ENCODE measurements around the gene EGLN2. TPM values are rescaled to one million over a fixed set of nuclear protein-coding genes. Genes with fewer than 3 reads are reported as not detected.
A peak's percentile ranks its signal among the peaks of the same experiment; 100 is the strongest.
"Not testable (repeated sequence)": the region's sequence is repeated elsewhere in the genome, so short reads cannot be mapped to it uniquely, and the experiment has no call there.

Gene EGLN2
- total RNA-seq, 3 donors from 2014 or later = 78.9 to 90.8 (median 88.5) TPM

DNA sequence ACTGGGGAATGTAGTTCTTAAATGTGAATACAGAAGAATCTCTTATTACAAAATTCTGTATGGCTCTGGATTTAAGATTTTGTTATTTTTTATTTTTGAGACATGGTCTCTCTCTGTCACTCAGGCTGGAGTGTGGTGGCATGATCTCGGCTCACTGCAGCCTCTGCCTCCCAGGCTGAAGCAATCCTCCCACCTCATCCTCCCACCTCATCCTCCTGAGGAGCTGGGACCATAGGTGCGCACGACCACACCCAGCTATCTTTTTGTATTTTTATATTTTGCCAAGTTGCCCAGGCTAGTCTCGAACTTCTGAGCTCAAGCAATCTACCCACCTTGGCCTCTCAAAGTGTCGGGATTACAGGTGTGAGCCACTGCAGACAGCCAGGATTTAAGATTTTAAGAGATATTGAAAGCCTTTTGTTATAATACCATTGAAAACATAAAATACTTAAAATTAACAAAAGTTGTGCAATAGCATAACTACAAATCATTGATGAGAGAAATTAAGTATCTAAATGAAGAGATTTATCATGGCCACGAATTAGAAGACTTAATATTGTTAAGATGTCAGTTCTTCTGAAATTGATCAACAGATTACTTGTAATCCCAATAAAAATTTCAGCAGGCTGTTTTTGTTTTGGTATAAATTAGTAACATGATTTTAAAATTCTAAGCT lies 37.9 kb downstream of the EGLN2 start:
- H3K36me3 ChIP-seq = no peaks in the 10 kb centered on the region

DNA sequence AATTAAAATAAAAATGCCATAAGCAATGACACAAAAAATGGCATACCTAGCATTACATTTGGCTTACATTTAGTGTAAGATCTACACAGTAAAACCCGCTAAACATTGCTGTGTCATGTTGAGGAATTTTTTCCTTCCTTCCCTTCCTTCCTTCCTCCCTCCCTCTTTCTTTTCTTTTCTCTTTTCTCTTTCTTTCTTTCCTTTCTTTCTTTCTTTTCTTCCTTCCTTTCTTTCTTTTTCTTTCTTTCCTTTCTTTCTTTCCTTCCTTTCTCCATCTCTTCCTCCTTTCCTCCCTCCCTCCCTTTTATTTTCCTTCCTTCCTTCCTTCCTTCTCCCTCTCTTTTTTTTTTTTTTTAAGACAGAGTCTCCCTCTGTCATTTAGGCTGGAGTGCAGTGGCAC lies 39.5 kb downstream of the EGLN2 start:
- H3K27me3 ChIP-seq; intact Hi-C loops (cut with DNase I; ENCODE audit: low total_unique reads); DNase-seq (ENCODE audit: low spot score in 2 of 2); H3K36me3 ChIP-seq; H3K27ac ChIP-seq; H3K4me1 ChIP-seq; H3K4me3 ChIP-seq; H3K9me3 ChIP-seq: not testable (repeated sequence)

More for the DNA sequence above, 37.9 kb downstream of the EGLN2 start:
- H3K4me1 ChIP-seq = no peaks in the 10 kb centered on the region
- intact Hi-C loops (cut with DNase I; ENCODE audit: low total_unique reads) = no loop called here
- no peak overlapping the region for H3K27ac ChIP-seq
- H3K4me3 ChIP-seq = no peak overlapping the region
- no peak for DNase-seq (ENCODE audit: low spot score in 2 of 2)
- H3K9me3 ChIP-seq = no peaks in the 10 kb centered on the region
- H3K27me3 ChIP-seq = no peaks in the 10 kb centered on the region
- TF ChIP-seq POLR2AphosphoS5 (IDR thresholded peaks at IDR 0.05) = no peak
- TF ChIP-seq POLR2A (IDR thresholded peaks at IDR 0.05) = no peak
- TF ChIP-seq, protein P1, sequence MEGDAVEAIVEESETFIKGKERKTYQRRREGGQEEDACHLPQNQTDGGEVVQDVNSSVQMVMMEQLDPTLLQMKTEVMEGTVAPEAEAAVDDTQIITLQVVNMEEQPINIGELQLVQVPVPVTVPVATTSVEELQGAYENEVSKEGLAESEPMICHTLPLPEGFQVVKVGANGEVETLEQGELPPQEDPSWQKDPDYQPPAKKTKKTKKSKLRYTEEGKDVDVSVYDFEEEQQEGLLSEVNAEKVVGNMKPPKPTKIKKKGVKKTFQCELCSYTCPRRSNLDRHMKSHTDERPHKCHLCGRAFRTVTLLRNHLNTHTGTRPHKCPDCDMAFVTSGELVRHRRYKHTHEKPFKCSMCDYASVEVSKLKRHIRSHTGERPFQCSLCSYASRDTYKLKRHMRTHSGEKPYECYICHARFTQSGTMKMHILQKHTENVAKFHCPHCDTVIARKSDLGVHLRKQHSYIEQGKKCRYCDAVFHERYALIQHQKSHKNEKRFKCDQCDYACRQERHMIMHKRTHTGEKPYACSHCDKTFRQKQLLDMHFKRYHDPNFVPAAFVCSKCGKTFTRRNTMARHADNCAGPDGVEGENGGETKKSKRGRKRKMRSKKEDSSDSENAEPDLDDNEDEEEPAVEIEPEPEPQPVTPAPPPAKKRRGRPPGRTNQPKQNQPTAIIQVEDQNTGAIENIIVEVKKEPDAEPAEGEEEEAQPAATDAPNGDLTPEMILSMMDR (IDR thresholded peaks at IDR 0.05) = no peak

GRCh38 chr19:40842012-40842411 lies 43.0 kb downstream of the EGLN2 start:
- intact Hi-C loops (cut with DNase I; ENCODE audit: low total_unique reads); DNase-seq (ENCODE audit: low spot score in 2 of 2); H3K9me3 ChIP-seq; H3K4me1 ChIP-seq; H3K4me3 ChIP-seq; H3K27ac ChIP-seq; H3K36me3 ChIP-seq; H3K27me3 ChIP-seq: not testable (repeated sequence)

GRCh38 chr19:40842997-40843652 lies 44.1 kb downstream of the EGLN2 start:
- H3K4me1 ChIP-seq; H3K27ac ChIP-seq; H3K36me3 ChIP-seq; DNase-seq (ENCODE audit: low spot score in 2 of 2); H3K27me3 ChIP-seq; H3K9me3 ChIP-seq; intact Hi-C loops (cut with DNase I; ENCODE audit: low total_unique reads): not testable (repeated sequence)
- H3K4me3 ChIP-seq = peak overlapping the region in 2 of 3 donors; percentile 28 to 39

- H3K9me3 ChIP-seq; H3K4me1 ChIP-seq; DNase-seq (ENCODE audit: low spot score in 2 of 2); intact Hi-C loops (cut with DNase I; ENCODE audit: low total_unique reads); H3K36me3 ChIP-seq; H3K27ac ChIP-seq; H3K27me3 ChIP-seq: not testable (repeated sequence)
- peak overlapping the region in 2 of 3 donors; percentile 28 to 39 for H3K4me3 ChIP-seq
Measured at GRCh38 chr19:40843653-40844052, 44.7 kb downstream of the EGLN2 start.

GRCh38 chr19:40846722-40847121 lies 47.7 kb downstream of the EGLN2 start:
- H3K27ac ChIP-seq; H3K4me1 ChIP-seq; intact Hi-C loops (cut with DNase I; ENCODE audit: low total_unique reads); H3K9me3 ChIP-seq; H3K27me3 ChIP-seq; H3K36me3 ChIP-seq; H3K4me3 ChIP-seq; DNase-seq (ENCODE audit: low spot score in 2 of 2): not testable (repeated sequence)

GRCh38 chr19:40850277-40850676 lies 51.3 kb downstream of the EGLN2 start, which contains the start of gene CYP2A6:
Gene CYP2A6 (minus strand): TSS chr19:40850447. CDS start chr19:40850426, 21 bp downstream.
- H3K4me3 ChIP-seq; intact Hi-C loops (cut with DNase I; ENCODE audit: low total_unique reads); H3K9me3 ChIP-seq; H3K27ac ChIP-seq; H3K36me3 ChIP-seq; H3K27me3 ChIP-seq; H3K4me1 ChIP-seq; DNase-seq (ENCODE audit: low spot score in 2 of 2): not testable (repeated sequence)

- DNase-seq (ENCODE audit: low spot score in 2 of 2); intact Hi-C loops (cut with DNase I; ENCODE audit: low total_unique reads); H3K36me3 ChIP-seq: not testable (repeated sequence)
Measured at GRCh38 chr19:40852467-40853152, 53.6 kb downstream of the EGLN2 start.

More at GRCh38 chr19:40852467-40853152, 53.6 kb downstream of the EGLN2 start:
- H3K4me1 ChIP-seq, H3K27me3 ChIP-seq, H3K4me3 ChIP-seq, H3K9me3 ChIP-seq, H3K27ac ChIP-seq: not testable (repeated sequence)

Other genes starting within 250 kb of the EGLN2 start
- gene SHKBP1, start 222.3 kb upstream of the EGLN2 start, total RNA-seq = 10 to 100 TPM; 25.8 to 42.9 (median 34.1) TPM
- gene LTBP4, start 197.8 kb upstream of the EGLN2 start, total RNA-seq = 100 to 1,000 TPM in 1 of 3 donors, 10 to 100 TPM in 2; 52.7 to 130 (median 89.1) TPM
- 10 to 100 TPM; 24.6 to 34.7 (median 30.9) TPM for gene NUMBL, start 108.5 kb upstream of the EGLN2 start, total RNA-seq
- 10 to 100 TPM; 28.2 to 50.8 (median 45.7) TPM for gene COQ8B, start 82.3 kb upstream of the EGLN2 start, total RNA-seq
- gene ITPKC, start 82.1 kb upstream of the EGLN2 start, total RNA-seq = 10 to 100 TPM; 41.8 to 71.6 (median 55.1) TPM
- 1 to 10 TPM; 2.6 to 3.2 (median 2.9) TPM for gene ACTMAP, start 48.7 kb upstream of the EGLN2 start, total RNA-seq
- 10 to 100 TPM; 41.6 to 52.8 (median 52.1) TPM for gene SNRPA, start 48.0 kb upstream of the EGLN2 start, total RNA-seq
- gene MIA, start 23.7 kb upstream of the EGLN2 start, total RNA-seq = 10 to 100 TPM in 1 of 3 donors, 1 to 10 TPM in 1, not detected in 1; 5.6 to 47.3 TPM
- 10 to 100 TPM; 21.6 to 28.2 (median 22.1) TPM for gene RAB4B, start 20.9 kb upstream of the EGLN2 start, total RNA-seq
- gene CYP2A6, start 51.3 kb downstream of the EGLN2 start, total RNA-seq = under 1 TPM in 1 of 3 donors, not detected in 2; 0.64 TPM
- gene CYP2A7, start 83.0 kb downstream of the EGLN2 start, total RNA-seq = not detected
- not detected for gene CYP2B6, start 192.1 kb downstream of the EGLN2 start, total RNA-seq